GM18498 (cell line): ENCODE measurements around the gene ATG9B.
A peak's percentile ranks its signal among the peaks of the same experiment; 100 is the strongest.

ENCODE experiments used
- ATAC-seq: cut with Tn5 transposase; IDR thresholded peaks from one replicate; pipeline ENCODE4 v1.9.1; 2021; ENCODE audit warnings: mild to moderate bottlenecking, moderate library complexity; ENCODE audit not compliant: unreplicated experiment

Gene ATG9B

DNA sequence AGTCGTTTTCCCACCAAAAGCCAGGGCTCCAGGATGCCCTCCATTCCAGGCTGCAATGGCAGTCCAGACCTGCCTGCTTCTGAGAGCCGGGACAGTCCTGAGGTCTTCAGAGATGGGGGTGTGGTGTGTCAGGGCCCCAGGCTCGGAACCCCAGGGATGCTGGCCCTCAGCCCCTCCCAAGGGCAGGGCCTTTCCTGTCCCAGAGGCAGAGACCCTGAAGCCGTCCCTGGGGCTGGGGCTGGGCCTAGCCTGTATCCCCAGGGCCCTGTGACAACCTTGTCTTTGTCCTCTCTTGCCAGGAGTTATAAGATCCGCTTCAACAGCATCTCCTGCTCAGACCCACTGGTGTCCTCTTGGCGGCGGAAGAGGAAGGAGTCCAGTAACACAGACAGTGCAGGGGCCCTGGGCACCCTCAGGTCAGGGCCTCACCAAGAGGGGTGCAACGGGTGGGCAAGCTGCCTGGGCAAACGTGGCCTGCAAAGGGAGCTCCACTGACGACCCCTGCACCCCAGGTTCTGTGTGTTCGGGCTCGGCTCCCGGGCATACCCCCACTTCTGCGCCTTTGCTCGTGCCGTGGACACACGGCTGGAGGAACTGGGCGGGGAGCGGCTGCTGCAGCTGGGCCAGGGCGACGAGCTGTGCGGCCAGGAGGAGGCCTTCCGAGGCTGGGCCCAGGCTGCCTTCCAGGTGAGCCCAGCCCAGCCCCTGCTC lies 17.5 kb downstream of the ATG9B start:
- no peak for ATAC-seq

DNA sequence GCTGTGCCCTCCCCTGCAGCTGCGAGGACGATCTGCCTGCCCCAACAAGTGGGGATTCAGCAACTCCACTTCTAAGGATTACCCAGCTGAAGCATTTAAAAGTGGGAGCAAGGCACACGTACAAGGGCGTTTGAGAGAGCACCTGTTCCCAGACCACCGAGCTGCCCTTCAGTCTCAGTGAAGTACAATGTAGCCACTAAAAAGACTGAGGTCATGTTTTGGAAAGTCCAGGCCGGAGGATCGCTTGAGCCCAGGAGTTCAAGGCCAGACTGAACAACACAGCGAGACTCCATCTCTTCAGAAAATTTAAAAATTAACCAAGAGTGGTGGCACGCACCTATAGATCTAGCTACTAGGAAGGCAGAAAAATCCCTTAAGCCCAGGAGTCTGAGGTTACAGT lies 18.7 kb downstream of the ATG9B start:
- ATAC-seq = no peak

DNA sequence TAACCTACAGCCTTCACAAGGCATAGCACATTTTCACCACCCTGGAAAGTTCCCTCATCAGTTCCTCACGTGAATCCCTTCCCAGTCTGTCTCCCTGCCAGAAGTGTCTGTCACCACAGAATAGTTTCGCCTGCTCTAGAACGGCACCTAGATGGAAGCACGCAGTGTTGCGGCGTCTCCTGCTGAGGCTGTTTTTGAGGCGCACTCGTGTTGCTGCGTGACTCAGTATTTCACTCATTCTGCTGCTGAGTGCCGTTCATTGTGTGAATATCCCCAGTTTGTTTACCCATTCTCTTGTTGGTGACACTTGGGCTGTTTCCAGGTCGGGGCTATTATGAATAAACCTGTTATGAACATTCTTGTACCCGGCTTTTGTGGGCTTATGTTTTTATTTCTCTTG lies 20.7 kb downstream of the ATG9B start:
- no peak for ATAC-seq

DNA sequence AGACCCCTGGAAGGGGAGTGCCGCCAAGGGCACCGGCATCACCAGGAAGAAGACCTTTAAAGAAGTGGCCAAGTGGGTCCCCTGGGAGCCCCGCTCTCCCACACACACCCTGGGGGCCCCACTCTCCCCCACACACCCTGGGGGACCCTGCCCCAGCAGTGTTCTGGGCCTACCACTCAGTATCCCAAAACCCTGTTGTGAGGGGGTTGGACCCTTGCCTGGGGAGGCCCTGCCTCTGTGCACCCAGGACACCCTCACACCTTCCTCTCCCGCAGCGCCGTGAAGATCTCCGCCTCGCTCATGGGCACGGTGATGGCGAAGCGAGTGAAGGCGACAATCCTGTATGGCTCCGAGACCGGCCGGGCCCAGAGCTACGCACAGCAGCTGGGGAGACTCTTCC lies 22.7 kb downstream of the ATG9B start:
- ATAC-seq = no peak

DNA sequence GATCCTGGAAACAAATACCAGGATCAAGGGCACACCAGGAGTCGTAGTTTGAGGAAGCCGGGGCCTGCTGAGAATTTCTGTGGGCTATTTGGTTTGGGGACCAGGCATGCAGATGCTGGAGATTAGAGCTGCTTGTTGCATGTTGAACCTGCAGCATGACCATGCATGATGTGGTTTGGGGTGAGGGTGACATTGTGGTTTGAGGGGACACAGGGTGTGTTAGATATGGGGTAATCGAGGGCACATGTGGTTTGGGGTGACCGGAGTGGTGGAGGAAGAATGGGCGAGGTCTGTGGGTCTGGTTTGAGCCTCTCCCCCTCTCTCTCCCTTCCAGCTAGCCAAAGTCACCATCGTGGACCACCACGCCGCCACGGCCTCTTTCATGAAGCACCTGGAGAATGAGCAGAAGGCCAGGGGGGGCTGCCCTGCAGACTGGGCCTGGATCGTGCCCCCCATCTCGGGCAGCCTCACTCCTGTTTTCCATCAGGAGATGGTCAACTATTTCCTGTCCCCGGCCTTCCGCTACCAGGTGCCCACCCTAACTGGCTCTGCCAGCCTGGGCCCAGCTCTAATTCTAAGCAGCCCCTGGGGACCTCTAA lies 23.3 kb downstream of the ATG9B start:
- ATAC-seq = no peak

DNA sequence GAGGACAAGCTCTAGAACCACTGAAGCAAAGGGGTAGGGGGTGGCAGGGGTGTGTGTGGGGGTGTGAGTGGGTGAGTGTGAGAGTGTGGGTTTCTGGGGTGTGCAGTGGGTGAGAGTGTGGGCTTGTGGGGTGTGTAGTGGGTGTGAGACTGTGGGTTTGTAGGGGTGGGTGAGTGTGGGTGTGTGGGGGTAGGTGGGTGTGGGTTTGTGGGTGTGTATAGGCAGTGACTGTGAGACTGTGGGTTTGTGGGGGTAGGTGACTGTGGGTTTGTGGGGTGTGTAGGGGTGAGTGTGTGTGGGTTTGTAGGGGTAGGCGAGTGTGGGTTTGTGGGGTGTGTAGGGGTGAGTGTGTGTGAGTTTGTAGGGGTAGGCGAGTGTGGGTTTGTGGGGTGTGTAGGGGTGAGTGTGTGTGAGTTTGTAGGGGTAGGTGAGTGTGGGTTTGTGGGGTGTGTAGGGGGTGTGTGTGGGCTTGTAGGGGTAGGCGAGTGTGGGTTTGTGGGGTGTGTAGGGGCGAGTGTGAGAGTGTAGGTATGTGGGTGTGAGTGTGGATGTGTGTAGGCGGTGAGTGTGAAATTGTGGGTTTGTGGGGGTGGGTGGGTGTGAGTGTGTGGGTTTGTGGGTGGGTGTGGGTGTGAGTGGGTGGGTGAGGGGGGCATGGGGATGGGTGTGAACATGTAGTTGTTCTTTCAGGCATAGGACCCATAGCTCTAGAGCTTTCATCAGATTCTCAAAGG lies 24.6 kb downstream of the ATG9B start:
- ATAC-seq = no peak

GRCh38 chr7:150999001-150999400 lies 25.3 kb downstream of the ATG9B start:
- ATAC-seq = no peak

DNA sequence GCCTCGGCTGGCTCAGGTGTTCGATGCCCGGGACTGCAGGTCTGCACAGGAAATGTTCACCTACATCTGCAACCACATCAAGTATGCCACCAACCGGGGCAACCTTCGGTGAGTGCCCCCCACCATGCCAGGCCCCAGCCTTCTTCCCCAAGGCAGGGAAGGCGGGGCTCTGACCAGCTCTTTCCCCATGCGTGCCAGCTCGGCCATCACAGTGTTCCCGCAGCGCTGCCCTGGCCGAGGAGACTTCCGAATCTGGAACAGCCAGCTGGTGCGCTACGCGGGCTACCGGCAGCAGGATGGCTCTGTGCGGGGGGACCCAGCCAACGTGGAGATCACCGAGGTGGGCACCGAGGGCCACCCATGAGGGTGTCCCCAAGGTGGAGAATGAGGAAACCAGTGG lies 26.0 kb downstream of the ATG9B start:
- no peak for ATAC-seq

DNA sequence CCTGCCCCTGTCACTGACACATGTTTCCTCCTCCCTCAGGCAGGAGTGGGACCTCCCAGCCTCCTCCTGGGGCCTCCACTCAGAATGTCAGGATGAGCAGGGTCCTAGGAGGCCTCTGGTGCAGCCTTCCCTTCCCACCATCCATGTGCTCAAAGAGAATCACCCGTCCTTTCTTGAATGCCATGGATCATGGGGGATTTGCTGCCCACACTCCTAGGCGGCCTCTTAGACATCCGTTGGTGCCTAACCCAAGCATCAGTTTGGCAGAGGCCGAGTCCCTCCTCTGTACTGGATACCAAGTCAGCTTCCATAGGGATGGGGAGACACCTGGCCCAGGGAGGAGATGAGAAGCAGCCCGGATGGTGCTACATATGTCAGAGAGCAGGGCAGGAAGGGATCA lies 26.5 kb downstream of the ATG9B start:
- ATAC-seq = no peak

GRCh38 chr7:150997075-150997511 lies 27.2 kb downstream of the ATG9B start:
- ATAC-seq = no peak

DNA sequence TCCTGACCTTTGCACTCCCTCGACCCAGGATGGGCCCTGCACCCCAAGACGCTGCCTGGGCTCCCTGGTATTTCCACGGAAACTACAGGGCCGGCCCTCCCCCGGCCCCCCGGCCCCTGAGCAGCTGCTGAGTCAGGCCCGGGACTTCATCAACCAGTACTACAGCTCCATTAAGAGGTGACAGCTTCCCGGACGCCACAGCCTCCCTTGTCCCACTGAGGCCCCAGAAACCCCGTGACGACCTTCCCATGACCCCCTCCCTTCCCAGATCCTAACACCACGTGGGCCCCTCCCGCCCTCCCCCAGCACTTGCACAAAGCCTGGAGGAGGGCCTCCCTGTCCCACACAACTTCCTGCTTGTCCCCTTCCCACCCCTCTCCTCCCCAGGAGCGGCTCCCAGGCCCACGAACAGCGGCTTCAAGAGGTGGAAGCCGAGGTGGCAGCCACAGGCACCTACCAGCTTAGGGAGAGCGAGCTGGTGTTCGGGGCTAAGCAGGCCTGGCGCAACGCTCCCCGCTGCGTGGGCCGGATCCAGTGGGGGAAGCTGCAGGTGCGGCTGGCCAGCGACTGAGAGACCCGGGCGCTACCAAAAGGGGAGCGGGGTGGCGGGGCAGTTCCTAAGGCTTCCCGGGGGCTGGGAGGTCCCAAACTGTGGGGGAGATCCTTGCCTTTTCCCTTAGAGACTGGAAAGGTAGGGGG lies 27.8 kb downstream of the ATG9B start:
- no peak for ATAC-seq

DNA sequence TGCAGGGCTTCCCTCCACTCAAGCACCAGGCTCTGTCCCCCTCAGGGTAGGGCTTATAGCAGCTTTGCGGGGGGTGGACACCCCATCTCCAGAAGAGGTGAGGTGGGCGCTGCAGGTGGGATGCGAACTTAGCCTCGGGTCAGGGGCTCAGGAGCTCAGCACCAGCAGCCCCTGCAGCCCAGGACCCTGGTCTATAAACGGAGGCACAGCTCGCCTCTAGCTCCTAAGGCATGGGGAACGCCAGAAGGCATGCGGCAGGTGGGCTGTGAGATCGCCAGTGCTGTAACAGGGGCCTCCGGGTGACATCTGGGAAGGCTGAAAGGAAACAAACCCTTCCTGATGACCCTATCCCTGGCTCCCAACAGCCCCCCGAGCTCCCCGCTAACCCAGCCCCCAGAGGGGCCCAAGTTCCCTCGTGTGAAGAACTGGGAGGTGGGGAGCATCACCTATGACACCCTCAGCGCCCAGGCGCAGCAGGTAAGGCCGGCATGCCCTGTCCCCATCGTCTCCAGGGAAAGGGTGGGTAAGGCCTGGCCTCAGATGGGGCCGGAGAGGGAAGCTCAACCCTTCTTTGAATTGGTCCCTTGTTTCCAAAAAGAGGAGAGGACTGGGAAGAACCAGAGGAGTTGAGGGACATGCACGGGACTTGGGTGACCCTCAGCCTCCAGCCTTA lies 29.3 kb downstream of the ATG9B start:
- no peak for ATAC-seq

DNA sequence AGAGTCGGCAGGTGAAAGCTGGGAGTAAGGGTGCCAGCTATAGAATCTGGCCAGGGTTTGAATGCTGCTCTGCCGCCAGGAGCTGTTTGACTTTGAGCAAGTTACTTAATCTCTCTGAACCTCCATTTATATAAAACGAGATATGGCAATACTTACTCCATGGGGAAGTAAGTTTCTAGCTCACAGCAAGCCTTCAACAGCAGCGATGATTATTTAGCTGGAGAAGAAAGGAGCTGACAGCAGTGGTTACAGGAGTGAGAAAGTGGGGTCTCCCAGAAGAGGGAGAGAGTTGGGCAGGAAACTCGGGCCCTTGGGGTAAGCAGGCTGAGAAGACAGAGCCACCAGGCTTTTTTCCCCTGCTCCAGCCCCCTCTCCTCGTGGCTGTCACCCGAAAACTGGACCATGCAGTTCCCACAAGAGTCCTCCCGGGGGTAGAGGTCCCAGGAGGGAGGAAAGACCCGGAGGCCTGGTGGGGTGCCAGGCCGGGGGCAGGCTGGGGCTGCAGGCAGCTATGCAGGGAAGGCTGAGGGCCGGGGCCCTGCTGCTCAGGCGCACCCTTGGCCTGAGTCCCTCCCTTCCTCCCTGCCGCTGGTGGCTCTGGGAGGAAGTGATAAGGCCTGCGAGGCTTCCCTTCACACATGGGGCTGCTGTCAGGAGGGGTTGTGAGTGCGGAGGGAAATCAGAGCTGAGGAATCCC lies 30.0 kb downstream of the ATG9B start:
- ATAC-seq = no peak

DNA sequence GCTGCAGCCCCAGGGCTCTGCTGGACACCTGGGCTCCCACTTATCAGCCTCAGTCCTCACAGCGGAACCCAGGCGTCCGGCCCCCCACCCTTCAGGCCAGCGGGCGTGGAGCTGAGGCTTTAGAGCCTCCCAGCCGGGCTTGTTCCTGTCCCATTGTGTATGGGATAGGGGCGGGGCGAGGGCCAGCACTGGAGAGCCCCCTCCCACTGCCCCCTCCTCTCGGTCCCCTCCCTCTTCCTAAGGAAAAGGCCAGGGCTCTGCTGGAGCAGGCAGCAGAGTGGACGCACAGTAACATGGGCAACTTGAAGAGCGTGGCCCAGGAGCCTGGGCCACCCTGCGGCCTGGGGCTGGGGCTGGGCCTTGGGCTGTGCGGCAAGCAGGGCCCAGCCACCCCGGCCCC lies 30.8 kb downstream of the ATG9B start:
- ATAC-seq = no peak

DNA sequence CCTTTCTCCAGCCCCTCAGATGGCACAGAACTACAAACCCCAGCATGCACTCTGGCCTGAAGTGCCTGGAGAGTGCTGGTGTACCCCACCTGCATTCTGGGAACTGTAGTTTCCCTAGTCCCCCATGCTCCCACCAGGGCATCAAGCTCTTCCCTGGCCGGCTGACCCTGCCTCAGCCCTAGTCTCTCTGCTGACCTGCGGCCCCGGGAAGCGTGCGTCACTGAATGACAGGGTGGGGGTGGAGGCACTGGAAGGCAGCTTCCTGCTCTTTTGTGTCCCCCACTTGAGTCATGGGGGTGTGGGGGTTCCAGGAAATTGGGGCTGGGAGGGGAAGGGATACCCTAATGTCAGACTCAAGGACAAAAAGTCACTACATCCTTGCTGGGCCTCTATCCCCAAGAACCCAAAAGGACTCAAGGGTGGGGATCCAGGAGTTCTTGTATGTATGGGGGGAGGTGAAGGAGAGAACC lies 31.4 kb downstream of the ATG9B start:
- peak; percentile 76 for ATAC-seq

GRCh38 chr7:150992051-150992640 lies 32.1 kb downstream of the ATG9B start:
- no peak for ATAC-seq

DNA sequence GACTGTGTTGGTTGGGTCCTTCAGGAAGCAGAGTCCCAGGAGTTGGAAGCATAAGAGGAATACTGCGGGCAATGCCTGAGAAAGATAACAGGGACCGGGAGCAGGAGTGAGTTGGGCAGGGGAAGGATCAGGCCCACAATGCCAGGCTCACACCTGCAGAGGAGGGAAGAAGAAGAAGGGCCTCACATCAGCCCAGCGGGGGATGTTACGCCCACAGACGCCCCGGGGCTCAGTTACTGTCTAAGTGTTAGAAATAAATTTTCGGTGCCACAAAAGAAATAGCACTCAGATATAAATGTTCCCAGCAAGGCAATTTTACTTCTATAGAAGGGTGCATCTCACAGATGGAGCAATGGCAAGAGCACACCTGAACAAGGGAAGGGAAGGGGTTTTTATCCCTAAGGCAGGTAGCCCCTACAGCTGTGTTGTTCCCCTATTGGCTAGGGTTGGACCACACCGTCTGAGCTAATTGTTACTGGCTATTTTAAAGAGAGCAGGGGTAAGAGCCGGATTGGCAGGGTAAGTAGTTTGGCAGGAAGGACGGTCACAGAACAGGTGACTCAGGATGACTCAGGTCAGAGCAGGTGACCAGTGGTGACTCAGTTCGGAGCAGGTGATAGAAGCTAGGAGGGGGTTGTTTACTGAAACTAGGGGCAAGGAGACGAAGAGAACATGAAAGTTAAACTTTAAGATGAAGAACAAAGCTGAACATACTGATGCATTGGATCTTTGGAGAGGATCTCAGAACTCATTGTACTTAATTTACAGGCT lies 33.7 kb downstream of the ATG9B start, which contains the start of gene NOS3:
NOS3 (plus strand) TSS at position 602 of the 771 bp plus-strand sequence. CDS start 2,787 bp downstream, outside the sequence.
- no peak for ATAC-seq

DNA sequence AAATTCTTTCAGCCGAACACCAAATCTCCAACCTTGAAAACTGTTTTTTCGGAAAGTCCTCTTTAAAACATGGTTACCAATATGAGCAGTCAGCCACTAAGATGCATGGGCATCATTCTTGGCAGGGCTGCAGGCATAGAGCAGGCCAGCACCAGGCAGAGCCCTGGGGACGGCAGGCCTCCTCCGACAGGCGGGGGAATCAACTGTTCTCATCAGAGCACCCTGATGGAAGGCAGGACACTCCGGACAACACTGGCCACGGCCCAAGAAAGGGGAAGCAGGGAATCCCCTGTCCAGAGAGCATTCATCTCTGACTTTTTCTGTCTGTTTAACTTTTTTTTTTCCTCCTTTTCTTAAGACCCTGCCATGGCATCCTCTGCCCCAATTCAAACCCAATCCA lies 34.8 kb downstream of the ATG9B start:
- no peak for ATAC-seq
